HUES48 (cell line): ENCODE results near the gene FARP1.

Experiments used
- H3K27ac ChIP-seq: one replicate; pipeline ENCODE4 v1.7.0; 2013; ENCODE audit warnings: low read depth, low read length, inconsistent platforms
- H3K27me3 ChIP-seq: 2 replicates; pipeline ENCODE4 v1.6.1; 2013; ENCODE audit warnings: mild to moderate bottlenecking, low read length; ENCODE audit not compliant: control insufficient read depth, insufficient read depth
- H3K36me3 ChIP-seq: 2 replicates; pipeline ENCODE4 v1.6.1; 2013; ENCODE audit warnings: low read length; ENCODE audit not compliant: control insufficient read depth, insufficient read depth
- H3K4me1 ChIP-seq: 2 replicates; pipeline ENCODE4 v1.6.1; 2013; ENCODE audit warnings: mild to moderate bottlenecking, low read length; ENCODE audit not compliant: control insufficient read depth, insufficient read depth
- H3K4me3 ChIP-seq: 2 replicates; pipeline ENCODE4 v1.5.1; 2013; ENCODE audit warnings: mild to moderate bottlenecking, low read depth, low read length
- H3K9ac ChIP-seq: 2 replicates; pipeline ENCODE4 v1.6.1; 2013; ENCODE audit warnings: mild to moderate bottlenecking, low read depth, low read length, moderate library complexity
- H3K9me3 ChIP-seq: 2 replicates; pipeline ENCODE4 v1.6.1; 2013; ENCODE audit warnings: low read length; ENCODE audit not compliant: control insufficient read depth, insufficient read depth

Gene FARP1

GRCh38 chr13:98105929-98106336, 37.0 kb upstream of the FARP1 start:
- H3K27me3 ChIP-seq = no peaks in the 10 kb centered on the region
- H3K36me3 ChIP-seq = no peaks in the 10 kb centered on the region
- H3K9me3 ChIP-seq = no peaks in the 10 kb centered on the region
- peaks cover 10% of the 10 kb centered on the region for H3K4me1 ChIP-seq
- no peak overlapping the region for H3K9ac ChIP-seq
- no peak overlapping the region for H3K4me3 ChIP-seq
- no peak overlapping the region for H3K27ac ChIP-seq

DNA sequence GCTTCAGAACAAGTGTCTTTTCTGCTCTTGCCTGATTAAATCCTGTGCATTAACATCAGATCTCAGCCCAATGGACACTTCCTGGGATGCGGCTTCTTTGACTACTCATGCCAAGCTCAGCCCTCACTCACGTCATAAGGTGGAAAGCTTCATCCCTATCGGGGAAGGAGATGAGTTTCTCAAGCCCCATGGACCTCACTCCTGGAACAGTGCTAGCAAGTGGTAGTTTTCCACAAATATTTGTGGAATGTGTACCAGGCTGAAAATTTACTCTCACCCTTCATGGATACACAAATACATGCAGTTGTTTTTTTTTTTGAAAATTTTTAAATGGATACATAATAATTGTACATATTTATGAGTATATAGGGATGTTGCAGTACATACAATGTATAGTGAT, 34.6 kb upstream of the FARP1 start:
- H3K9me3 ChIP-seq = no peaks in the 10 kb centered on the region
- no peaks in the 10 kb centered on the region for H3K27me3 ChIP-seq
- no peak overlapping the region for H3K27ac ChIP-seq
- H3K9ac ChIP-seq = no peak overlapping the region
- H3K36me3 ChIP-seq = no peaks in the 10 kb centered on the region
- H3K4me3 ChIP-seq = no peak overlapping the region
- H3K4me1 ChIP-seq = peaks cover 10% of the 10 kb centered on the region

DNA sequence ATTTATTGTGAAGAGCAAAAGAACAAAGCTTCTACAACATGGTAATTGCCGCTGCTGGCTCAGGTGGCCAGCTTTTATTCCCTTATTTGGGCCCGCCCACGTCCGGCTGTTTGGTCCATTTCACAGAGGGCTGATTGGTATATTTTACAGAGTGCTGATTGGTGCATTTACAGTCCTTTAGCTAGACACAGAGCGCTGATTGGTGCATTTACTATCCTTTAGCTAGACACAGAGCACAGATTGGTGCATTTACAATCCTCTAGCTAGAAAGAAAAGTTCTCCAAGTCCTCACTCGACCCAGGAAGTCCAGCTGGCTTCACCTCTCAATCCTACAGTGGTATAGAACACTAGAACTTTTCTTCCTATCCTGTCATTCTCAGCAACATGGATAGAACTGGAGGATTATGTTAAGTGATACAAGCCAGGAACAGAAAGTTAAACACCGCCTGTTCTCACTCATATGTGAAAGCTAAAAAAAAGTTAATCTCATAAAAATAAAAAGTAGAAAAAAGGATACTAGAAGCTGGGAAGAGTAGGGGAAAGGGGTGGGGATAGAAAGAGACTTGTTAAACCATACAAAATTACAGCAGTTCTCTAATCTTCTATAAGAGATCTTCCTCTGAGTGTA, 33.6 kb upstream of the FARP1 start:
- Histone ChIP-seq H3K36me3 (no peaks in the 10 kb centered on the region), H3K27me3 (no peaks in the 10 kb centered on the region), H3K9me3 (no peaks in the 10 kb centered on the region), H3K9ac (no peak overlapping the region), H3K4me1 (peaks cover 6% of the 10 kb centered on the region; the same call in 1 of the 2 replicates), H3K4me3 (no peak overlapping the region), H3K27ac (no peak overlapping the region)

GRCh38 chr13:98110749-98111148, 32.1 kb upstream of the FARP1 start:
- Histone ChIP-seq H3K4me1 (no peaks in the 10 kb centered on the region), H3K36me3 (no peaks in the 10 kb centered on the region), H3K27ac (no peak overlapping the region), H3K4me3 (no peak overlapping the region), H3K27me3 (no peaks in the 10 kb centered on the region), H3K9me3 (no peaks in the 10 kb centered on the region), H3K9ac (no peak overlapping the region)

DNA sequence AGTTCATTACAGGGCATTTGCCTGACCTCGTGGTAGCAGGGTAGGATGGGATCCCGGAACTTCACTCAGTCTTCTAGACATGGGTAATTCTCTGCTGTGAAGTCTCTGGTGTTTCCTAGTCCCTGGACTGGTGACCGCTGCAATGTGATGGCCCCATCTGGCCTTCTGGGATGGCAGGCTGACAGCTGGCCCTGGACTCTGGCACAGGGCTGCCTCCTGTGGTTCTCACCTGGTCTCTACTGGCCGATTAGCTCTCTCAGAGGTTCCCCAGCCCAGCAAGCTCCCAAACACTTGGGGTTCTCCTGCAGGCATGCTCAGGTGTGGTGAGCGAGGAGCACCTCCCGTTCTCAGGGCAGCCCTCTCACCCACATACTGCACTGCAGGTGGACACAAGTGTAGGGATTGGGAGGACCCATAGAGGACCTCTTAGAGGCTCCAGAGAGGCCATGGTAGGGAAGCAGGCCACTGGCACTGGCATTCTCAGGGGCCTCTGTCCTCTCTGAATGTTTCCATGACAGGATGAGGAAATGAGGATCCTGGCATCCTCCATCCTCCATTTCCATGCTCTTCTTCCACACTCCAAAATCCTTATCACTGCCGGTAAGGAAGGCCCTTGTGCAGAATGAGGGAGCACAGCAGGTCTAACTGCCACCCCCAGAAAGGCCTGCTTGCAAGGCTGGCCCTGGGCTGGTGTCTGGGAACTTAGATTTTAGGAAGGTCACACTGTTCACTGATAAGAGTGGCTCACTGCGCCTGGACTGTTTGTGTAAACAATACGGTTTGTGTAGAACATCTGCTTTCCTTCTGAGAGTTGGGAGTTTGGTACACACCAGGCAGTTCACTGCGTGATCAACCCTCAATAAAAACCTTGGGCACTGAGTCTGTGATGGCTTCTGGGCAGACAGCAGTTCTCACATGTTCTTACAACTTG, 31.5 kb upstream of the FARP1 start:
- H3K27me3 ChIP-seq = no peaks in the 10 kb centered on the region
- no peaks in the 10 kb centered on the region for H3K4me1 ChIP-seq
- no peaks in the 10 kb centered on the region for H3K9me3 ChIP-seq
- no peak overlapping the region for H3K9ac ChIP-seq
- no peak overlapping the region for H3K4me3 ChIP-seq
- no peaks in the 10 kb centered on the region for H3K36me3 ChIP-seq
- H3K27ac ChIP-seq = no peak overlapping the region

GRCh38 chr13:98112456-98112855, 30.4 kb upstream of the FARP1 start:
- H3K4me1 ChIP-seq = 0 out of 2 replicates have a peak, but pooled peaks cover under 1% of the 10 kb centered on the region
- no peaks in the 10 kb centered on the region for H3K36me3 ChIP-seq
- H3K4me3 ChIP-seq = no peak overlapping the region
- no peak overlapping the region for H3K9ac ChIP-seq
- no peaks in the 10 kb centered on the region for H3K9me3 ChIP-seq
- no peak overlapping the region for H3K27ac ChIP-seq
- H3K27me3 ChIP-seq = no peaks in the 10 kb centered on the region

DNA sequence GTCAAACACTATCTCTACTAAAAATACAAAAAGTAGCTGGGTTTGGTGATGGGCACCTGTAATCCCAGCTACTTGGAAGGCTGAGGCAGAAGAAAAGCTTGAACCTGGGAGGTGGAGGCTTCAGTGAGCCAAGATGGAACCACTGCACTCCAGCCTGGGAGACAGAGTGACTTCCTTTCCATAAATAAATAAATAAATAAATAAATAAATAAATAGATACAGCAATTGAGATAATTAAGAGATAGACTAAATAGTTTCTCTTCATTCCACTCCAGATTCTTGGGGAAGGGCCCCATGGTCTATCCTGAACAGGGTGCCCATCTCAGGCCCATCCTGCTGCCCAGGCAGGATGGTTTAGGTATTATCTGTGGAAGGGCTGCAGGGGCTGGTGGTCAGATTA, 24.0 kb upstream of the FARP1 start:
- H3K9ac ChIP-seq = no peak overlapping the region
- H3K4me3 ChIP-seq = no peak overlapping the region
- H3K27ac ChIP-seq = no peak overlapping the region
- H3K27me3 ChIP-seq = no peaks in the 10 kb centered on the region
- H3K4me1 ChIP-seq = 0 out of 2 replicates have a peak, but pooled peaks cover 3% of the 10 kb centered on the region
- no peaks in the 10 kb centered on the region for H3K36me3 ChIP-seq
- H3K9me3 ChIP-seq = no peaks in the 10 kb centered on the region

GRCh38 chr13:98123176-98123575, 19.7 kb upstream of the FARP1 start:
- Histone ChIP-seq H3K27me3 (no peaks in the 10 kb centered on the region), H3K9ac (no peak overlapping the region), H3K27ac (no peak overlapping the region), H3K4me3 (no peak overlapping the region), H3K9me3 (no peaks in the 10 kb centered on the region), H3K4me1 (no peaks in the 10 kb centered on the region), H3K36me3 (no peaks in the 10 kb centered on the region)

DNA sequence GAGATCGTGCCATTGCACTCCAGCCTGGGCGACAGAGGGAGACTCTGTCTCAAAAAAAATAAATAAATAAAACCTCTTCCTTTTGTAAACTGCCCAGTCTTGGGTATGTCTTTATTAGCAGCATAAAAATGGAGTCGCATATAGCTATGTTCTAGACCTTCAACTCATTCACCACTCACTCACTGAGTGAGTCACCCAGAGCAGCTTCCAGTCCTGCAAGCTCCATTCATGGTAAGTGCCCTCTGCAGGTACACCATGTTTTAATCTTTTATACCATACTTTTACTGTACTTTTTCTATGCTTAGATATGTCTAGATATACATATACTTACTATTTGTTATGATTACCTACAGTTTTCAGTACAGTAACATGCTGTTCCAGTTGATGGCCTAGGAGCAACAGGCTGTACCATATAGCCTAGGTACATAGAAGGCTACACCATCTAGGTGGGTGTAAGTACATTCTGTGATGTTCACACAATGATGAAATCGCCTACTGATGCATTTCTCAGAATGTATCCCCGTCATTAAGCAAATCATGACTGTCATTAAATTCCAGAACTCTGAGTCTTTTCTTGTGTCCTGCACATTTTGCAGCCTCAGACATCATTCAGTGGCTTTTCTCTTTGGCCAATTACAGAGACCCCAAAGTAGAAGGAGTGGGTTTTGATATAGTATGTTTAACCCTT, 13.7 kb upstream of the FARP1 start:
- H3K9me3 ChIP-seq = no peaks in the 10 kb centered on the region
- H3K27ac ChIP-seq = no peak overlapping the region
- no peak overlapping the region for H3K4me3 ChIP-seq
- H3K36me3 ChIP-seq = no peaks in the 10 kb centered on the region
- H3K27me3 ChIP-seq = no peaks in the 10 kb centered on the region
- no peaks in the 10 kb centered on the region for H3K4me1 ChIP-seq
- no peak overlapping the region for H3K9ac ChIP-seq

DNA sequence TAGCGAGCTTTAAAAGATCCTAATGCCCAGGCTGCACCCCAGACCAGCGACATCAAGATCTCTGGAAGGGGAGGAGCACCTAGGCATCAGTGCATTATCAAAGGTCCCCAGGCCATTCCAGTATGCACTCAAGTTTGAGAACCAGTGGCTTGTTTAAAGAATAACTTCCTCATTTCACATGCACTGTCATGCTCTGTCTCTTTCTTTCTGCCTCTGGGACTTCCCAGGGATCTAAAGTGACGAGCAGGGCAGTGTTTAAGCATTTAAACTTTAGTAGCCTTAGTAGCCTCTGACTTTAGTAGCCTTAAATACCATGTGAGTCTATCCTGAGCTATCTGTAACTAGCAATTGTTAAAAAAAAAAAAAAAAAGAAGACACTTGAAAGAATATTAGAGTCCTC, 8.9 kb upstream of the FARP1 start:
- H3K9me3 ChIP-seq = no peaks in the 10 kb centered on the region
- H3K4me1 ChIP-seq = no peaks in the 10 kb centered on the region
- no peaks in the 10 kb centered on the region for H3K27me3 ChIP-seq
- no peaks in the 10 kb centered on the region for H3K36me3 ChIP-seq
- no peak overlapping the region for H3K27ac ChIP-seq
- H3K9ac ChIP-seq = no peak overlapping the region
- H3K4me3 ChIP-seq = no peak overlapping the region

- Histone ChIP-seq H3K36me3 (no peaks in the 10 kb centered on the region), H3K9me3 (no peaks in the 10 kb centered on the region), H3K4me3 (no peak overlapping the region), H3K4me1 (no peaks in the 10 kb centered on the region), H3K9ac (no peak overlapping the region), H3K27me3 (no peaks in the 10 kb centered on the region), H3K27ac (no peak overlapping the region)
Observed at GRCh38 chr13:98134901-98135300, 8.0 kb upstream of the FARP1 start.
